NCI-H2107 treated with DMSO at 0.1 percent for 48 hours (cell line): ENCODE data around the gene PLEKHA5.
"Not testable (repeated sequence)": the region's sequence is repeated elsewhere in the genome, so short reads cannot be mapped to it uniquely, and the experiment has no call there.

Experiments used
- DNase-seq: peaks from one replicate; lab custom pipeline; 2025; ENCODE audit not compliant: unreplicated experiment; lab: John Stamatoyannopoulos, UW

The PLEKHA5 gene, protein sequence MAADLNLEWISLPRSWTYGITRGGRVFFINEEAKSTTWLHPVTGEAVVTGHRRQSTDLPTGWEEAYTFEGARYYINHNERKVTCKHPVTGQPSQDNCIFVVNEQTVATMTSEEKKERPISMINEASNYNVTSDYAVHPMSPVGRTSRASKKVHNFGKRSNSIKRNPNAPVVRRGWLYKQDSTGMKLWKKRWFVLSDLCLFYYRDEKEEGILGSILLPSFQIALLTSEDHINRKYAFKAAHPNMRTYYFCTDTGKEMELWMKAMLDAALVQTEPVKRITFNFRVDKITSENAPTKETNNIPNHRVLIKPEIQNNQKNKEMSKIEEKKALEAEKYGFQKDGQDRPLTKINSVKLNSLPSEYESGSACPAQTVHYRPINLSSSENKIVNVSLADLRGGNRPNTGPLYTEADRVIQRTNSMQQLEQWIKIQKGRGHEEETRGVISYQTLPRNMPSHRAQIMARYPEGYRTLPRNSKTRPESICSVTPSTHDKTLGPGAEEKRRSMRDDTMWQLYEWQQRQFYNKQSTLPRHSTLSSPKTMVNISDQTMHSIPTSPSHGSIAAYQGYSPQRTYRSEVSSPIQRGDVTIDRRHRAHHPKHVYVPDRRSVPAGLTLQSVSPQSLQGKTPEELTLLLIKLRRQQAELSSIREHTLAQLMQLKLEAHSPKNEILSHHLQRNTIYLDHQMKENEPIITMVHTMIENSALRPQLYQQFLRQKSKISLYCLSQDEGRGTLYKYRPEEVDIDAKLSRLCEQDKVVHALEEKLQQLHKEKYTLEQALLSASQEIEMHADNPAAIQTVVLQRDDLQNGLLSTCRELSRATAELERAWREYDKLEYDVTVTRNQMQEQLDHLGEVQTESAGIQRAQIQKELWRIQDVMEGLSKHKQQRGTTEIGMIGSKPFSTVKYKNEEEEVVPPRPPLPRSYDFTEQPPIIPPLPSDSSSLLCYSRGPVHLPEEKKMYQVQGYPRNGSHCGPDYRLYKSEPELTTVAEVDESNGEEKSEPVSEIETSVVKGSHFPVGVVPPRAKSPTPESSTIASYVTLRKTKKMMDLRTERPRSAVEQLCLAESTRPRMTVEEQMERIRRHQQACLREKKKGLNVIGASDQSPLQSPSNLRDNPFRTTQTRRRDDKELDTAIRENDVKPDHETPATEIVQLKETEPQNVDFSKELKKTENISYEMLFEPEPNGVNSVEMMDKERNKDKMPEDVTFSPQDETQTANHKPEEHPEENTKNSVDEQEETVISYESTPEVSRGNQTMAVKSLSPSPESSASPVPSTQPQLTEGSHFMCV

GRCh38 chr12:19129486-19130223 lies at the start of gene PLEKHA5:
TSS of gene PLEKHA5 (plus strand) at chr12:19129733. CDS start at chr12:19129800, 67 bp downstream.
- DNase-seq: peak; percentile 30

DNA sequence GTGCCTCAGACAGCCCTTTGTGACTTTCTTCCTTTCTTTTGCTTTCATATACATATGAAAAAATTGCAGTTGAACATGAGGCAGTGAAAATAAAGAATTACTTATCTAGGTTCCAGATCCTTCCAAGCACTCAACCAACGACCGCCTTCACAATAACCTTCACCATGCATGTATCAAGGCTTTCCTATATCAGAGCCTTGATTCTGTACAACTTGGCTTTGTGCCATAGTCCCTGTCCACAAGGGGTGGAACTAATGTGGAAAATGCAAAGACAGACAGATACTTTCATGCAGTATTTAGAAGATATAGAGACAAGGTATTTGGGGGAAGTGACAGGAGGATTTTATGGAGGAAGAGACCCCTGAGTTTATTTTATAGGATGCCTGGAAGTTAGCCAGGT lies 48.6 kb upstream of the PLEKHA5 start:
- DNase-seq: no peak

GRCh38 chr12:19082365-19082911 lies 47.1 kb upstream of the PLEKHA5 start:
- DNase-seq: no peak

- no peak for DNase-seq
These were observed 45.0 kb upstream of the PLEKHA5 start for GRCh38 chr12:19084547-19084946.

DNA sequence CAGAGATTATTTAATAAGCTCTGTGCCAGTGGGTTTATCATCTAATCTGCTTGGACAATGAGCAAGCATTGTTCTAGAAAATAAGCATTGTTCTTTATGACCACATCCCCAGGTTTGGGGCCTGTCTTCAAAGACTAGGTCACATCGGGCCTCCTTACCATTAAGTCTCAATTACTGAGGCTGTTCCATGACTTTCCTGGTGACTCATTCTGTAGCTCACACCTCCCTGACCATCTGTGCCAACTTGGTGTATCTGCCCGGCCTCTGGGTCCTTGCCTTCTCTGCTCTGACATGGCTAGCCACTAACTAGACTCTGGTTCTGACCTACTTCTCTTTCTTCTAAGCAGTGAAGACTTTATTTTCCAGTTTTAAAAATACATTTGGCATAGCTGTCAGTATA lies 44.4 kb upstream of the PLEKHA5 start:
- DNase-seq: no peak

- no peak for DNase-seq
These were observed 40.9 kb upstream of the PLEKHA5 start for GRCh38 chr12:19088606-19089005.

- DNase-seq: not testable (repeated sequence)
These were observed 37.1 kb upstream of the PLEKHA5 start for GRCh38 chr12:19092482-19092881.

GRCh38 chr12:19093218-19093617 lies 36.3 kb upstream of the PLEKHA5 start:
- no peak for DNase-seq

DNA sequence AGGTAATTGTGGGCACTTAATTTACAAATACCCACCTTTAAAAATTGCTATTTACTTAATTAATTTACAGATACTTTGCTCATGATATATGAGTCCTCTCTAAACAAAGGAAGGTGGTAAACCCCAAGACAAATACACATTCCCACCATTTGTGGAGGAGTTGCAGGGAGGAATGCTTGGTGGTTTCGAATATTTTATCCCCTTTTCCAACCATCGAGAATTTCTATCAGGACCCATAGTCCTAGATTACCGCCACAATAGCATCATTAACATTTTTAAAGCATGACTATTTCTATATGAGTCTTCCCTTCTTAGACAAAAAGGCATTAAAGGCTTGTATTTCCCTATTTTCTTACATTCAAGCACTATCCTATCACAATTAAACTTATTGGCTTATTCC lies 34.2 kb upstream of the PLEKHA5 start:
- no peak for DNase-seq

DNA sequence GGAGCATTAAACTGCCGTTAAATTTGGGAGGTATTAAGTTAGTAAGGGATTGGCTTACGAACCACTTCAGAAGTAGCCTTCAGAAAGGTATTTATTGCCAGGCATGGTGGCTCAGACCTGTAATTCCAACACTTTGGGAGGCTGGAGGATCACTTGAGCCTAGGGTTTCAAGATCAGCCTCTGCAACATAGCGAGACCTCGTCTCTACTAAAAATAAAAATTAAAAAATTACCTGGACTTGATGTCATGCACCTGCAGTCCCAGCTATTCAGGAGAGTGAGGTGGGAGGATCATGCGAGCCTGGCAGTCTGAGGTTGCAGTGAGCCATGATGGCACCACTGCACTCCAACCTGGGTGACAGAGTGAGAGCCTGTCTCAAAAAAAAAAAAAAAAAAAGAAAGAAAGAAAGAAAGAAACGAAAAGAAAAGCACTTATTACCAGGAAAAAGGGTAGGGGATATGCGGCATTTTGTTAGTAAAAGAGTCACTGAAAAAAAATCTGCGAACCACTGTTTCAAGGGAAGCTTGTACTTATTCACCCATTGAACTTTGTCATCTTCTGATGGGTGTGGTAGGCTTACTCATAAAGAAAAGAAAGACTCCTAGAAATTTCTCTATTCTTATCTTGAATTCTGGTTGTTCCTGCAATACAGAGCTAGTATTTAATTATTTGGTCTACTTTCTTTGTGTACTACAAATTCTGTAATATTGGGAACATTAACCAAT lies 33.6 kb upstream of the PLEKHA5 start:
- no peak for DNase-seq

GRCh38 chr12:19105463-19105862 lies 24.1 kb upstream of the PLEKHA5 start:
- no peak for DNase-seq

- DNase-seq: no peak
These were observed 21.8 kb upstream of the PLEKHA5 start for GRCh38 chr12:19107750-19108149.

- DNase-seq: no peak
These were observed 19.2 kb upstream of the PLEKHA5 start for GRCh38 chr12:19110221-19110940.

DNA sequence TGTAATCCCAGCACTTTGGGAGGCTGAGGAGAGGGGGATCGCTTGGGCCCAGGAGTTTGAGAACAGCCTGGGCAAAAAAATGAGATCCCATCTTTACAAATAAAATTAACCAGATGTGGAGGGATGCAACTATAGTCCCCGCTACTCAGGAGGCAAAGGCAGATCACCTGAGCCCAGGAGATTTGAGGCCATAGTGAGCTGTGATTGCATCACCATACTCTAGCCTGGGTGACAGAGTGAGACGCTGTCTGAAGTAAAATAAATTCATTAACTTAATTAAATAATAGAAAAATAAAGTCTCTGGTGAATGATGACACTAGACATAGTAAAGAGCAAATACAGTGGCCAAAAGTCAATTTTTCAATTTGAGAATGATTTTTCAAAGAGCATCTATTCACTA lies 16.1 kb upstream of the PLEKHA5 start:
- DNase-seq: no peak

DNA sequence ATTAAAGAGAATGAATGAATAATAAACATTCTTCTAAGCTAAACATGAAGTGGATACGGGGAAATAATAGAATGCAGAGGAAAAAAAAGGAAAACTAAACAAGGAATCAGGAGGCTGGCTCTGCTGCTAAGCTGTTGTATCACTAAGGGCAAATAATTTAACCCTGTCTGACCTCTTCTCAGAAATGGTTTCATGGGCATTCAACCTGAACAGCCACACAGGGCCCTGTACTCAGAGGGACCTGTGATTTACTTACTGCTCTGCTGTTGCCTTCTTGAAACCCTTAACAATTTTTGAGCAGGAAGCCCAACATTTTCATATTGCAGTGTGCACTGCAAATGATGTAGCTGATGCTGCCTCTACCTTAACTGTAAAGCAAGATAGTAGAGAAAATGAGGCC lies 14.2 kb upstream of the PLEKHA5 start:
- no peak for DNase-seq

DNA sequence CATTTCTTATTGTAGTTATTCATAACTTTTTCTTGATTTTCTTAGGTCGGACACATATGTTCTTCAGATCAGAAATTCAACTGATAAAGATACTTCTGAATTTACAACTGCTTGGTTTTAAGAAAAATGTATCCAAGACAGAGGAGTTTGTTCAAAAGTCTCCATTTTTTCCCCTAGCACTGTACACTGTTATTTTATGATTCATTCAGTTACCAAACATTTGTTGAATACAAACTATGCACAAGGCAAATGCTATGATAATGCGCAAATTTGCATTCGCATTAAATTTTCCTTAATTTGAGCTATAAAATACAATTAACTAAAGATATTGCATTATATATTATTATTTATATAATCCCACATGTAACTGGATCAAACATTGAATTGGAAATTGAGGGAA lies 10.1 kb upstream of the PLEKHA5 start:
- no peak for DNase-seq

GRCh38 chr12:19120795-19121194 lies 8.7 kb upstream of the PLEKHA5 start:
- no peak for DNase-seq

- DNase-seq: no peak
These were observed 8.0 kb upstream of the PLEKHA5 start for GRCh38 chr12:19121449-19122018.

- DNase-seq: no peak
These were observed 4.2 kb upstream of the PLEKHA5 start for GRCh38 chr12:19125325-19125724.
